ENCODE results near the gene PPP2R2B.

The PPP2R2B gene

GRCh38 chr5:146632620-146633322 lies 245.8 kb downstream of the PPP2R2B start:
- no peak overlapping the region for H3K4me3 ChIP-seq (replicated peaks; ENCODE audit: low read depth, low read length)
- TF ChIP-seq CTCF (IDR thresholded peaks at IDR 0.05; ENCODE audit: low read length, missing control alignments), result no peak
- no peak for DNase-seq (ENCODE audit: low read depth)

GRCh38 chr5:146630472-146630871 lies 248.1 kb downstream of the PPP2R2B start:
- DNase-seq (ENCODE audit: low read depth), result no peak
- H3K4me3 ChIP-seq (replicated peaks; ENCODE audit: low read depth, low read length), result no peak overlapping the region
- TF ChIP-seq CTCF (IDR thresholded peaks at IDR 0.05; ENCODE audit: low read length, missing control alignments), result no peak

- DNase-seq (ENCODE audit: low read depth), result no peak
- TF ChIP-seq CTCF (IDR thresholded peaks at IDR 0.05; ENCODE audit: low read length, missing control alignments), result no peak
- H3K4me3 ChIP-seq (replicated peaks; ENCODE audit: low read depth, low read length), result no peak overlapping the region
These were observed 249.6 kb downstream of the PPP2R2B start for GRCh38 chr5:146628950-146629349.

- no peak for TF ChIP-seq CTCF (IDR thresholded peaks at IDR 0.05; ENCODE audit: low read length, missing control alignments)
- no peak overlapping the region for H3K4me3 ChIP-seq (replicated peaks; ENCODE audit: low read depth, low read length)
- no peak for DNase-seq (ENCODE audit: low read depth)
These were observed 251.6 kb downstream of the PPP2R2B start for GRCh38 chr5:146626936-146627335.

- TF ChIP-seq CTCF (IDR thresholded peaks at IDR 0.05; ENCODE audit: low read length, missing control alignments), result no peak
- DNase-seq (ENCODE audit: low read depth), result no peak
These were observed 254.4 kb downstream of the PPP2R2B start for GRCh38 chr5:146624179-146624578.

GRCh38 chr5:146623666-146624065 lies 254.9 kb downstream of the PPP2R2B start:
- no peak for DNase-seq (ENCODE audit: low read depth)
- no peak for TF ChIP-seq CTCF (IDR thresholded peaks at IDR 0.05; ENCODE audit: low read length, missing control alignments)
- H3K4me3 ChIP-seq (replicated peaks; ENCODE audit: low read depth, low read length), result no peak overlapping the region

More at GRCh38 chr5:146624179-146624578, 254.4 kb downstream of the PPP2R2B start:
- no peak overlapping the region for H3K4me3 ChIP-seq (replicated peaks; ENCODE audit: low read depth, low read length)

- TF ChIP-seq CTCF (IDR thresholded peaks at IDR 0.05; ENCODE audit: low read length, missing control alignments), result no peak
- DNase-seq (ENCODE audit: low read depth), result no peak
- no peak overlapping the region for H3K4me3 ChIP-seq (replicated peaks; ENCODE audit: low read depth, low read length)
These were observed 255.5 kb downstream of the PPP2R2B start for GRCh38 chr5:146623009-146623408.

Data from fibroblast of pulmonary artery (primary cell).